Activated CD8-positive, alpha-beta memory T cell treated with anti-CD3 and anti-CD28 coated beads, Interleukin-2, amount 10 ng/mL, durations not matched to agents 7 days and 5 days (primary cell): ENCODE data around the gene WDR4. TPM values are rescaled to one million over a fixed set of nuclear protein-coding genes. Genes with fewer than 3 reads are reported as not detected.
A peak's percentile ranks its signal among the peaks of the same experiment; 100 is the strongest.
"Not testable (repeated sequence)": the region's sequence is repeated elsewhere in the genome, so short reads cannot be mapped to it uniquely, and the experiment has no call there.

Experiments
- ATAC-seq: fragments of 150-1000 bp; cut with Tn5 transposase; one replicate; pipeline ENCODE4 v1.10.0; 2021; ENCODE audit warnings: moderate library complexity
- CTCF ChIA-PET: fragments of 350-600 bp; sonication (Branson Sonifier 250); formaldehyde crosslinking; loops from one replicate; lab custom pipeline; 2021; ENCODE audit warnings: antibody characterized with exemption; lab: Charles Lee
- DNase-seq: peaks from one replicate; pipeline ENCODE4 v3.0.0-alpha.2; 2020
- H3K27ac Mint-ChIP-seq: one replicate; pipeline ENCODE4 v1.8.0; 2021; ENCODE audit warnings: mild to moderate bottlenecking, mixed read lengths
- H3K27me3 Mint-ChIP-seq: one replicate; pipeline ENCODE4 v1.8.0; 2021; ENCODE audit warnings: mixed read lengths
- H3K36me3 Mint-ChIP-seq: one replicate; pipeline ENCODE4 v1.8.0; 2021; ENCODE audit warnings: mild to moderate bottlenecking, mixed read lengths
- H3K4me1 Mint-ChIP-seq: one replicate; pipeline ENCODE4 v1.8.0; 2021; ENCODE audit warnings: mixed read lengths
- H3K4me3 Mint-ChIP-seq: one replicate; pipeline ENCODE4 v1.8.0; 2021; ENCODE audit warnings: mild to moderate bottlenecking, moderate library complexity, mixed read lengths
- H3K9me3 Mint-ChIP-seq: one replicate; pipeline ENCODE4 v1.8.0; 2022; ENCODE audit warnings: low read depth, mixed read lengths
- total RNA-seq, 2 experiments: library from RNA; stranded (reverse); gene quantifications; one replicate each; pipeline ENCODE4 v1.2.3, GENCODE V29; 2021

The WDR4 gene
- total RNA-seq, 2 experiments from 2014 or later = 39.7 to 43.6 TPM

DNA sequence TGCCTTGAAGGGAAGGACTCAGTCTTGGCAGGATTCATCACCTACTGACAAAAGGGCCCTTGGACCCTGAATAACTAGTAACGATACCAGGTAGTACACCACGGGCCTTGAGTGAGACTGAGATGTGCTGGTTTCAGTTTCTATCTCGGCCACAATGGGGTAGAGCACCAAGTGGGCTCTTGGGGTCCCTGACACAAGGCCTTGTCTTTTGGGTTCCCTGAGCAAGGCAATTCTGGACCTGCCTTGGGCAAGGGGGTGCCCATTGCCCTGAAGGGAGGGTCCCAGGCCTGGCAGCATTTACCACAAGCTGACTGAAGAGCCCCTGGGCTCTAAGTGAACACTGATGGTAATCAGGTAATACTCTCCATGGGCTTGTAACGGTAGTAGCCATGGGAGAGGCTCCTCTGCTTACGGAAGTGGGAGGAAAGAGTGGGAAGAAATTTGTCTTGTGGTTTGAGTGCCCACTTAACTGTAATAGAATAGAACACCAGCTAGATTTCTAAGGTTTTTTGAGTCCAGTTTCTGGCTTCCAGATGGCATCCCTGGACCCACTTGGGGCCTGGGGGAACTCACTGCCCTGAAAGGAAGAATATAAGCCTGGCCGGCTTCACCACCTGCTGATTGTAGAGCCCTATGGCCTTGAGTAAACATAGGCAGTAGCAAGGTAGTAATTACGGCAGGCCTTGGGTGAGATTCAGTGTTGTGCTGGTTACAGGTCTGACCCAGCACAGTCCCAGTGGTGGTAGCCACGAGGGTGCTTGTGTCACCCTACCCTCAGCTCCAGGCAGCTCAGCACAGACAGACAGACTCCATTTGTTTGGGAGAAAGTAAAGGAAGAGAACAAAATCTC lies 58.5 kb downstream of the WDR4 start:
- no peak for ATAC-seq
- Mint-ChIP-seq H3K36me3 (peaks cover 3% of the 10 kb centered on the region), H3K27ac (no peak overlapping the region), H3K27me3 (peaks cover 24% of the 10 kb centered on the region), H3K9me3 (peaks cover 4% of the 10 kb centered on the region), H3K4me3 (no peak overlapping the region), H3K4me1 (peaks cover 4% of the 10 kb centered on the region)
- CTCF ChIA-PET = interaction anchor here (1.1 to 1.6 kb wide), 3 partner anchors 12 to 228 kb away, joined by 5 to 7 read pairs (median 6); no protein-coding TSS in a partner anchor
- DNase-seq = no peak

- Mint-ChIP-seq H3K36me3 (peaks cover 3% of the 10 kb centered on the region), H3K27ac (no peak overlapping the region), H3K27me3 (peaks cover 16% of the 10 kb centered on the region), H3K4me3 (no peak overlapping the region), H3K9me3 (peaks cover 4% of the 10 kb centered on the region), H3K4me1 (peaks cover 4% of the 10 kb centered on the region)
- ATAC-seq = no peak
- DNase-seq = no peak
- CTCF ChIA-PET = interaction anchor here (1.6 to 2.3 kb wide), 2 partner anchors 13 to 227 kb away, joined by 6 to 7 read pairs; no protein-coding TSS in a partner anchor
These were observed 59.3 kb downstream of the WDR4 start for GRCh38 chr21:42819861-42820615.

DNA sequence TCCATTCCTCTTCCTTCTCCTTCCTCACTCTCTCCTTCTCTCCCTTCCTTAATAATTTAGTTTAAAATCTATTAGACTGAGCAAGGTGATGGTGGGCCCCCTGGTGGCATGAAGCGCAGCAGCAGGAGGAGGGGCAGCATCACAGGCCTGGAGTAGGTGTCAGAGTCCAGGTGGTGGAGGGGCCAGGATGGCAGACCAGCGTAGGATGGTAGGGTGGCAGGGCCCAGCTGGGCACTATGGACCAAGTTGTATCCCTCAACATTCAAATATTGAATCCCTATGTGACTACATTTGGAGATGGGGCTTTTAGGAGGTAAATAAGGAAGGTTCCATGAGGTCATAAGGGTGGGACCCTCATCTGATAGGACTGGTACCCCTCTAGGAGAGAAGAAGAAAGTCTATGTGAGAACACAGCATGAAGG lies 61.0 kb downstream of the WDR4 start:
- H3K36me3 Mint-ChIP-seq = peaks cover 5% of the 10 kb centered on the region
- ATAC-seq (peak; percentile 68), DNase-seq (peak; percentile 67)
- peaks cover 7% of the 10 kb centered on the region for H3K27me3 Mint-ChIP-seq
- CTCF ChIA-PET = interaction anchor here (0.7 to 2.3 kb wide), 6 partner anchors 11 to 225 kb away, joined by 3 to 12 read pairs (median 4); no protein-coding TSS in a partner anchor
- H3K27ac Mint-ChIP-seq = no peak overlapping the region
- H3K4me1 Mint-ChIP-seq = peaks cover 4% of the 10 kb centered on the region
- no peak overlapping the region for H3K4me3 Mint-ChIP-seq
- peaks cover 7% of the 10 kb centered on the region for H3K9me3 Mint-ChIP-seq

GRCh38 chr21:42815217-42815616 lies 64.1 kb downstream of the WDR4 start:
- CTCF ChIA-PET = no interaction called here
- ATAC-seq (no peak), DNase-seq (no peak)
- Mint-ChIP-seq H3K27me3 (peaks cover 14% of the 10 kb centered on the region), H3K4me1 (peaks cover under 1% of the 10 kb centered on the region), H3K9me3 (peaks cover 7% of the 10 kb centered on the region), H3K27ac (no peak overlapping the region), H3K4me3 (no peak overlapping the region), H3K36me3 (peaks cover 5% of the 10 kb centered on the region)

DNA sequence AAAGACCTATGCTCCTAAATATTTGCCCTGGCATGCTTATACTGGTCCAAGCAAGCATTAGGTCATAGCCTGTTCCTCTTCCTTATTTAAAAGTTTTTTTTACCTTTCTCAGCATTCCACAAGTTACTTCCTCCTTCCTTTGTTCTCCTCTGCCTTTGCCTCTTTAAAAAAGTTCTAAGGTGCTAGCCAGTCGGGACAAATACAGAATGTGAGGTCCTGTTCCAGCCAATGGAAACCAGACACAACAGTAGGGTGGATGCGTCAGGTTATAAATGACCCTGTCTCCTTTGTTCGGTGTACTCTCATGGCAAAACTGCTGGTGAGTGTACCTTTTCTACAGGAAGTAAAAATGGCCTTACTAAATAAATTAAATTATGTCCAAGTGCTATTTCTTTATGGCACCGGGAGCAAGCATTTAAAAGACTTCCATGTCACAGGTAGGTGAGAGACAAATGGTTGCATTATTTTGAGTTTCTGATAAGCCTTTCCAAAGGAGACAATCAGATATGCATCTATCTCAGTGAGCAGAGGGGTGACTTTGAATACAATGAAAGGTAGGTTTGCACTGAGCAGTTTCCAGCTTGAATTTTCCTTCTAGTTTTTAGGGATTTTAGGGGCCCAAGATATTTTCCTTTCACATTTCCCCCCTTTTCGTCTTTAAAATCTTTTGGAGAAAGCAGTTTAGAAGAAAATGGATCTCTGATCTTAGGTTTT lies 66.7 kb downstream of the WDR4 start:
- CTCF ChIA-PET = interaction anchor here (1.2 to 4.6 kb wide), 2 partner anchors 159 to 219 kb away, joined by 3 to 20 read pairs; partner anchors contain the start of gene PDE9A
- not testable (repeated sequence) for H3K27ac Mint-ChIP-seq, DNase-seq, ATAC-seq, H3K36me3 Mint-ChIP-seq, H3K4me3 Mint-ChIP-seq, H3K9me3 Mint-ChIP-seq, H3K4me1 Mint-ChIP-seq
- H3K27me3 Mint-ChIP-seq = peaks cover 20% of the 10 kb centered on the region

- CTCF ChIA-PET = interaction anchor here (4.6 kb wide), 1 partner anchor 219 kb away, joined by 20 read pairs; no protein-coding TSS in a partner anchor
- DNase-seq = peak; percentile 29
- no peak for ATAC-seq
- H3K4me1 Mint-ChIP-seq = no peaks in the 10 kb centered on the region
- H3K36me3 Mint-ChIP-seq = peaks cover 5% of the 10 kb centered on the region
- no peak overlapping the region for H3K27ac Mint-ChIP-seq
- H3K27me3 Mint-ChIP-seq = peaks cover 16% of the 10 kb centered on the region
- no peak overlapping the region for H3K4me3 Mint-ChIP-seq
- peaks cover 7% of the 10 kb centered on the region for H3K9me3 Mint-ChIP-seq
These were observed 67.4 kb downstream of the WDR4 start for GRCh38 chr21:42811960-42812359.

- Mint-ChIP-seq H3K9me3 (peaks cover under 1% of the 10 kb centered on the region), H3K27me3 (peaks cover 33% of the 10 kb centered on the region), H3K36me3 (no peaks in the 10 kb centered on the region), H3K4me3 (no peak overlapping the region), H3K4me1 (no peaks in the 10 kb centered on the region), H3K27ac (no peak overlapping the region)
- ATAC-seq (no peak), DNase-seq (no peak)
- CTCF ChIA-PET = no interaction called here
These were observed 69.5 kb downstream of the WDR4 start for GRCh38 chr21:42809577-42810475.

- no peaks in the 10 kb centered on the region for H3K9me3 Mint-ChIP-seq
- no peaks in the 10 kb centered on the region for H3K4me1 Mint-ChIP-seq
- DNase-seq = no peak
- H3K36me3 Mint-ChIP-seq = no peaks in the 10 kb centered on the region
- CTCF ChIA-PET = no interaction called here
- H3K27me3 Mint-ChIP-seq = peaks cover 38% of the 10 kb centered on the region
- H3K27ac Mint-ChIP-seq = no peak overlapping the region
- H3K4me3 Mint-ChIP-seq = no peak overlapping the region
- no peak for ATAC-seq
These were observed 70.2 kb downstream of the WDR4 start for GRCh38 chr21:42809171-42809570.

DNA sequence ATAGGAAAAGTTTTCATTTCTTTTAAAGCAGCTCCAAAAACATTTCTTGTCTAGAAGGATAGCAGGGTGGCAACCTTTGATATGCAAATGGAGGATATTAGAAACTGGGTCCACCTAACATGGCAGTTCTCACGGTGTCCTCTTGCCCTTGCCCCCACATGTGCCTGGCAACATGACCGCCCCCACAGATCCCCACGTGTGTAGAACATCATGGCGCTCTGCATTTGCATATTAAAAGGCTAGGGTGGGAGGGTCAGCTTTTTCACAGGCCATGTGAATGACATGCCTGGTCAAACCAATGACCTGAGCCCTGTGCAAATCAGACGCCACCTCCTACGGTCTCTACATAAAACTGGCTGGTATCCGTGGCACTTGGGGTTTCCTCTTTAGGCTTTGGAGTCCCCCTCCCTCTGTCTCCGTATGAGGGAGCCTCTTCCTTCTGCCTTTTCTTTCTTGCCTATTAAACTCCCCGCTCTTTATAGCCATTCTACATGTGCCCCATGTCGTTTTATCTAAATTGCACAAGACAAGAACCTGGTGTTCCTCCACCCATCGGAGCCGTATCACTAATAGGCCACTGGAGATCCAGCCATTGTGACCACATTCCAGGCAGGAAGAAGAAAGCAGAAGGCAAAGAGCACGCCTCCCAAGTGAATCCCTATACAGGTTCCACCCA lies 71.3 kb downstream of the WDR4 start:
- H3K36me3 Mint-ChIP-seq = no peaks in the 10 kb centered on the region
- no peaks in the 10 kb centered on the region for H3K9me3 Mint-ChIP-seq
- CTCF ChIA-PET = interaction anchor here (1.7 kb wide), 1 partner anchor 11 kb away, joined by 6 read pairs; no protein-coding TSS in a partner anchor
- ATAC-seq = no peak
- H3K27me3 Mint-ChIP-seq = peaks cover 35% of the 10 kb centered on the region
- no peaks in the 10 kb centered on the region for H3K4me1 Mint-ChIP-seq
- no peak for DNase-seq
- no peak overlapping the region for H3K4me3 Mint-ChIP-seq
- H3K27ac Mint-ChIP-seq = no peak overlapping the region

DNA sequence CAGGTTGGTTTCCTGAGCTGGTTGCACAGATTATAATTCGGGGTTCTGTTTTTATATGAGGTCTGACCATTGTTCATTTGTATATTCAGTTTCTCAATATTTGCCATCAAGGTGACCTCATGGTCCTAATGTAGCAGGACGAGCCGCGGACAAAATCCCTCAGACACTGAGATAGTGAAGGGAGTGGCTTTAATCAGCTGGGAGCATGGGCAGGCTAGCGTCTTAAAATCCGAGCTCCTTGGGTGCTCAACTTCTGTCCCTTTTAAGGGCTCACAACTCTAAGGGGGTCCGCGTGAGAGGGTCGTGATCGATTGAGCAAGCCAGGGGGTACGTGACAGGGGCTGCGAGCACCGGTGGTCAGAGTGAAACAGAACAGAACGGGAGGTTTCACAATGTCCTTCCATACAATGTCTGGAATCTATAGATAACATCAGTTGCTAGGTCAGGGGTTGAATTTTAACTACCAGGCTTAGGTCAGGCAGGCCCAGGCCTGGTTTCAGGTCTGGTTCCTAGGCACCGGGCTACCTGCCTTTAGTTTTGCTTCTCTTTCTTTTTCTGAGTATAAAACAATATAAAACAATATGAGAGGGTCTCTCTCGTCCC lies 71.9 kb downstream of the WDR4 start:
- not testable (repeated sequence) for H3K36me3 Mint-ChIP-seq, H3K4me1 Mint-ChIP-seq, ATAC-seq, H3K9me3 Mint-ChIP-seq, H3K27ac Mint-ChIP-seq, H3K4me3 Mint-ChIP-seq, DNase-seq
- CTCF ChIA-PET = interaction anchor here (1.7 kb wide), 1 partner anchor 12 kb away, joined by 6 read pairs; no protein-coding TSS in a partner anchor
- H3K27me3 Mint-ChIP-seq = peaks cover 29% of the 10 kb centered on the region

DNA sequence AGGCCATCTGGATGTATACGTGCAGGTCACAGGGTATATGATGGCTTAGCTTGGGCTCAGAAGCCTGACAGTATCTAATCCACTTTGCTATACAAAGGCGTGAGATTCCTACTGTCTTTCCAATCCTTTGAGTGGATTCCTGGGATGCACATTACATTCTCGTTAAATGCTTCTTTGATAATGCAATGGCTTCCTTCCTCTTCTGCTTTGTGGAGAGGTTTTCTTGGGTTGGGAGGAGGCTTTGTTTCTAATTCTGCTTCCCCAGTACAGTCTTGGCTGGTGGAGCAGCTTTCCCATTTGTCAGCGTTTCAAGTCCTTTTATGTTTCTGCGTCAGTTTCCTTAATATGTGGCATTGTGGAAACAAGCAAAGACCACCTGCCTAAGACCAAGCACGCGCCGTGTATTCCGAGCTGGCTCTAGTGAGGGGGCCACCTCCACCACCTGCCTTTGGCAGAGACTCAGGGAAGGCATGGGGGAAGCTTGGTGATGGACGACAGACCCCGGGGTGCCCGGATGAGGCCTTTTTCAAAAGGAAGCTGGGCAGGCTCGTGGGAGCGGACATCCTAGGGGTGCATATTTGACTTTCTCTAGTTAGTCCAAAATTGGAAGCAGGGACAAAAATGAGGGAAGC lies 72.7 kb downstream of the WDR4 start:
- H3K27me3 Mint-ChIP-seq = peaks cover 29% of the 10 kb centered on the region
- no peaks in the 10 kb centered on the region for H3K9me3 Mint-ChIP-seq
- CTCF ChIA-PET = interaction anchor here (1.7 kb wide), 1 partner anchor 13 kb away, joined by 6 read pairs; no protein-coding TSS in a partner anchor
- H3K36me3 Mint-ChIP-seq = no peaks in the 10 kb centered on the region
- DNase-seq (no peak), ATAC-seq (no peak)
- no peaks in the 10 kb centered on the region for H3K4me1 Mint-ChIP-seq
- no peak overlapping the region for H3K4me3 Mint-ChIP-seq
- H3K27ac Mint-ChIP-seq = no peak overlapping the region
